Liver (tissue), 3 donors: ENCODE measurements around the gene NELL1.

Source experiments
- EGR1 ChIP-seq, 2 donors: IDR thresholded peaks; 2 replicates each; pipeline ENCODE4 v1.6.1; 2016 to 2018; ENCODE audit warnings: antibody characterized with exemption in 2 of 2, low read depth in 2 of 2
- JUND ChIP-seq, 2 donors: IDR thresholded peaks; 2 replicates each; pipeline ENCODE4 v1.6.1; 2016; ENCODE audit warnings: antibody characterized with exemption in 2 of 2
- RAD21 ChIP-seq, 2 donors: IDR thresholded peaks; 2 replicates each; pipeline ENCODE4 v1.6.1; 2016; ENCODE audit warnings: antibody characterized with exemption in 2 of 2, mild to moderate bottlenecking in 2 of 2
- RXRA ChIP-seq, 2 donors: IDR thresholded peaks; 2 replicates each; pipeline ENCODE4 v1.6.1; 2017 to 2018; ENCODE audit warnings: antibody characterized with exemption in 2 of 2, mild to moderate bottlenecking in 1 of 2
- TF ChIP-seq, protein P1 (sequence below): IDR thresholded peaks from 2 replicates; pipeline ENCODE4 v1.6.1; 2016; ENCODE audit warnings: antibody characterized with exemption, mild to moderate bottlenecking
- TF ChIP-seq, protein P2 (sequence below): fragments of 150-350 bp; IDR thresholded peaks from 2 replicates; pipeline ENCODE4 v1.5.1; 2017; ENCODE audit warnings: improper control_type of control experiment, low read depth, low read length; ENCODE audit not compliant: missing input control
- TF ChIP-seq, protein P3 (sequence below): IDR thresholded peaks from 2 replicates; pipeline ENCODE4 v1.6.1; 2016; ENCODE audit warnings: antibody characterized with exemption
- TF ChIP-seq, protein P4 (sequence below): IDR thresholded peaks from 2 replicates; pipeline ENCODE4 v1.6.1; 2016; ENCODE audit warnings: antibody characterized with exemption
- donor health status: healthy.
- donor health status: healthy.

DNA sequence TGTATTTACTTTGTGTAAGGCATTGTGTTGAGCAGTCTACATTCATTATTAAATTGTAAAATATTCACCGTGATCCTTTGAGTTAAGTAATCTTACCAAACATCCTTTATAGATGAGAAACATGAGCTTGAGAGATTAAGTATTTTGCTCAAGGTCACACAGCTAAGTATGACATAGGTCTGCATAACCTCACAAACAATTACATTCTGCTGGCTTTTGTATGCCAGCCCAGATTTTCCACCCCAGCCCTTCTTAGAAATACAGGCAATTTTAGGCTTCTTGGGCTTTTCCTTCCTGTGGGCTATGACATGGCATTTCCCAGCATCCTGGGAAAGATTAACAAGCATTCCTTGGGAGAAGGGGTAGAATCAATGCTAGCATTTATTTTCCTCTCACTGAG is 357.3 kb downstream of the NELL1 start:
- TF ChIP-seq RAD21 (IDR thresholded peaks at IDR 0.05) (no peak), EGR1 (IDR thresholded peaks at IDR 0.05; ENCODE audit: low read depth in 2 of 2) (no peak), RXRA (IDR thresholded peaks at IDR 0.05) (no peak), JUND (IDR thresholded peaks at IDR 0.05) (no peak)
- TF ChIP-seq, protein P1, sequence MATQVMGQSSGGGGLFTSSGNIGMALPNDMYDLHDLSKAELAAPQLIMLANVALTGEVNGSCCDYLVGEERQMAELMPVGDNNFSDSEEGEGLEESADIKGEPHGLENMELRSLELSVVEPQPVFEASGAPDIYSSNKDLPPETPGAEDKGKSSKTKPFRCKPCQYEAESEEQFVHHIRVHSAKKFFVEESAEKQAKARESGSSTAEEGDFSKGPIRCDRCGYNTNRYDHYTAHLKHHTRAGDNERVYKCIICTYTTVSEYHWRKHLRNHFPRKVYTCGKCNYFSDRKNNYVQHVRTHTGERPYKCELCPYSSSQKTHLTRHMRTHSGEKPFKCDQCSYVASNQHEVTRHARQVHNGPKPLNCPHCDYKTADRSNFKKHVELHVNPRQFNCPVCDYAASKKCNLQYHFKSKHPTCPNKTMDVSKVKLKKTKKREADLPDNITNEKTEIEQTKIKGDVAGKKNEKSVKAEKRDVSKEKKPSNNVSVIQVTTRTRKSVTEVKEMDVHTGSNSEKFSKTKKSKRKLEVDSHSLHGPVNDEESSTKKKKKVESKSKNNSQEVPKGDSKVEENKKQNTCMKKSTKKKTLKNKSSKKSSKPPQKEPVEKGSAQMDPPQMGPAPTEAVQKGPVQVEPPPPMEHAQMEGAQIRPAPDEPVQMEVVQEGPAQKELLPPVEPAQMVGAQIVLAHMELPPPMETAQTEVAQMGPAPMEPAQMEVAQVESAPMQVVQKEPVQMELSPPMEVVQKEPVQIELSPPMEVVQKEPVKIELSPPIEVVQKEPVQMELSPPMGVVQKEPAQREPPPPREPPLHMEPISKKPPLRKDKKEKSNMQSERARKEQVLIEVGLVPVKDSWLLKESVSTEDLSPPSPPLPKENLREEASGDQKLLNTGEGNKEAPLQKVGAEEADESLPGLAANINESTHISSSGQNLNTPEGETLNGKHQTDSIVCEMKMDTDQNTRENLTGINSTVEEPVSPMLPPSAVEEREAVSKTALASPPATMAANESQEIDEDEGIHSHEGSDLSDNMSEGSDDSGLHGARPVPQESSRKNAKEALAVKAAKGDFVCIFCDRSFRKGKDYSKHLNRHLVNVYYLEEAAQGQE, result no peak
- TF ChIP-seq, protein P2, sequence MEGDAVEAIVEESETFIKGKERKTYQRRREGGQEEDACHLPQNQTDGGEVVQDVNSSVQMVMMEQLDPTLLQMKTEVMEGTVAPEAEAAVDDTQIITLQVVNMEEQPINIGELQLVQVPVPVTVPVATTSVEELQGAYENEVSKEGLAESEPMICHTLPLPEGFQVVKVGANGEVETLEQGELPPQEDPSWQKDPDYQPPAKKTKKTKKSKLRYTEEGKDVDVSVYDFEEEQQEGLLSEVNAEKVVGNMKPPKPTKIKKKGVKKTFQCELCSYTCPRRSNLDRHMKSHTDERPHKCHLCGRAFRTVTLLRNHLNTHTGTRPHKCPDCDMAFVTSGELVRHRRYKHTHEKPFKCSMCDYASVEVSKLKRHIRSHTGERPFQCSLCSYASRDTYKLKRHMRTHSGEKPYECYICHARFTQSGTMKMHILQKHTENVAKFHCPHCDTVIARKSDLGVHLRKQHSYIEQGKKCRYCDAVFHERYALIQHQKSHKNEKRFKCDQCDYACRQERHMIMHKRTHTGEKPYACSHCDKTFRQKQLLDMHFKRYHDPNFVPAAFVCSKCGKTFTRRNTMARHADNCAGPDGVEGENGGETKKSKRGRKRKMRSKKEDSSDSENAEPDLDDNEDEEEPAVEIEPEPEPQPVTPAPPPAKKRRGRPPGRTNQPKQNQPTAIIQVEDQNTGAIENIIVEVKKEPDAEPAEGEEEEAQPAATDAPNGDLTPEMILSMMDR, result no peak
- TF ChIP-seq, protein P3, sequence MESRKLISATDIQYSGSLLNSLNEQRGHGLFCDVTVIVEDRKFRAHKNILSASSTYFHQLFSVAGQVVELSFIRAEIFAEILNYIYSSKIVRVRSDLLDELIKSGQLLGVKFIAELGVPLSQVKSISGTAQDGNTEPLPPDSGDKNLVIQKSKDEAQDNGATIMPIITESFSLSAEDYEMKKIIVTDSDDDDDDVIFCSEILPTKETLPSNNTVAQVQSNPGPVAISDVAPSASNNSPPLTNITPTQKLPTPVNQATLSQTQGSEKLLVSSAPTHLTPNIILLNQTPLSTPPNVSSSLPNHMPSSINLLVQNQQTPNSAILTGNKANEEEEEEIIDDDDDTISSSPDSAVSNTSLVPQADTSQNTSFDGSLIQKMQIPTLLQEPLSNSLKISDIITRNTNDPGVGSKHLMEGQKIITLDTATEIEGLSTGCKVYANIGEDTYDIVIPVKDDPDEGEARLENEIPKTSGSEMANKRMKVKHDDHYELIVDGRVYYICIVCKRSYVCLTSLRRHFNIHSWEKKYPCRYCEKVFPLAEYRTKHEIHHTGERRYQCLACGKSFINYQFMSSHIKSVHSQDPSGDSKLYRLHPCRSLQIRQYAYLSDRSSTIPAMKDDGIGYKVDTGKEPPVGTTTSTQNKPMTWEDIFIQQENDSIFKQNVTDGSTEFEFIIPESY, result no peak
- TF ChIP-seq, protein P4, sequence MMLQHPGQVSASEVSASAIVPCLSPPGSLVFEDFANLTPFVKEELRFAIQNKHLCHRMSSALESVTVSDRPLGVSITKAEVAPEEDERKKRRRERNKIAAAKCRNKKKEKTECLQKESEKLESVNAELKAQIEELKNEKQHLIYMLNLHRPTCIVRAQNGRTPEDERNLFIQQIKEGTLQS, result no peak
